Smooth muscle cell of the coronary artery (primary cell): ENCODE measurements around the gene FER1L5. TPM values are rescaled to one million over a fixed set of nuclear protein-coding genes. Genes with fewer than 3 reads are reported as not detected.

Experiments
- total RNA-seq: library from RNA; depleted of rRNA; stranded (reverse); fragments of >200 nt; gene quantifications from 2 replicates; pipeline ENCODE4 v1.2.3, GENCODE V29; 2014; ENCODE audit warnings: low replicate concordance

The FER1L5 gene
- total RNA-seq = 0.30 and 0.70 TPM in 2 replicates

GRCh38 chr2:96642564-96643360 is at the start of gene FER1L5:
FER1L5 (plus strand) TSS chr2:96642764; CDS start chr2:96642837, 73 bp downstream.

GRCh38 chr2:96638144-96639121 is 4.1 kb upstream of the FER1L5 start, which contains the start of gene KANSL3:
KANSL3 (minus strand) TSS chr2:96638312; CDS start chr2:96637135, 1,177 bp downstream.

GRCh38 chr2:96739633-96740428 is 97.3 kb downstream of the FER1L5 start, which contains the start of gene LMAN2L:
LMAN2L (minus strand) TSS chr2:96740064; CDS start chr2:96740040, 24 bp downstream.

Other genes with a start within 250 kb of the FER1L5 start
- 0.08 TPM in 1 of 2 replicates, not detected in the other for gene NEURL3, start 137.4 kb upstream of the FER1L5 start, total RNA-seq
- gene ARID5A, start 106.0 kb upstream of the FER1L5 start, total RNA-seq = 8.3 and 8.7 TPM in 2 replicates
- 26.9 and 27.6 TPM in 2 replicates for gene KANSL3, start 4.5 kb upstream of the FER1L5 start, total RNA-seq
- 24.4 and 31.5 TPM in 2 replicates for gene LMAN2L, start 97.3 kb downstream of the FER1L5 start, total RNA-seq
- gene CNNM4, start 118.1 kb downstream of the FER1L5 start, total RNA-seq = 2.5 and 2.7 TPM in 2 replicates
- gene CNNM3, start 173.5 kb downstream of the FER1L5 start, total RNA-seq = 4.0 and 7.5 TPM in 2 replicates
- 0.53 and 1.4 TPM in 2 replicates for gene ANKRD23, start 201.3 kb downstream of the FER1L5 start, total RNA-seq
- 6.2 and 6.4 TPM in 2 replicates for gene ANKRD39, start 215.3 kb downstream of the FER1L5 start, total RNA-seq
- gene SEMA4C, start 227.3 kb downstream of the FER1L5 start, total RNA-seq = 19.3 and 20.2 TPM in 2 replicates